ENCODE measurements around the gene COL8A1.

The COL8A1 gene

DNA sequence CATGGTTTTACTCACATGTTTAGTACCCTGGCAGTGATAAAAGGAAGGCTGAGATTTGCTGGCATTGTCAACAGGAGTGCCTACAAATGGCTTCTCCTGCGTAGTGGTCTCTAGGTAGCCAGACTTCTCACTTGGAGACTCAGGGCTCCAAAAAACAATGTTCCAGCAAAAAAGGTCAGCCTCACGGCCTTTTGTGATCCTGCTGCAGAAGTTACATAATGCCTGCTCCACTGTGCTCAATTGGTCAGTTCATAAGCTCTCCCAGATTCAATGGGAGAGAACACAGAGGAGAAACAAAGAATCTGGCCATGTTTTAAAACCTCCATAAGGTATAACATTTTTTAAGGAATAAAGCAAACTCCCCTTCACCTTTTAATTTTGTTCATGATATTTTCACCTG, 103.2 kb downstream of the COL8A1 start:
- peaks cover 3% of the 10 kb centered on the region for H3K27me3 ChIP-seq (ENCODE audit: insufficient read depth, poor library complexity, severe bottlenecking)
- TF ChIP-seq POLR2AphosphoS5 (IDR thresholded peaks at IDR 0.05; ENCODE audit: low read depth) (no peak), GABPA (IDR thresholded peaks at IDR 0.05; ENCODE audit: low read depth) (no peak), SPI1 (IDR thresholded peaks at IDR 0.05; ENCODE audit: borderline replicate concordance, low read depth) (no peak)
- TF ChIP-seq, protein P1, sequence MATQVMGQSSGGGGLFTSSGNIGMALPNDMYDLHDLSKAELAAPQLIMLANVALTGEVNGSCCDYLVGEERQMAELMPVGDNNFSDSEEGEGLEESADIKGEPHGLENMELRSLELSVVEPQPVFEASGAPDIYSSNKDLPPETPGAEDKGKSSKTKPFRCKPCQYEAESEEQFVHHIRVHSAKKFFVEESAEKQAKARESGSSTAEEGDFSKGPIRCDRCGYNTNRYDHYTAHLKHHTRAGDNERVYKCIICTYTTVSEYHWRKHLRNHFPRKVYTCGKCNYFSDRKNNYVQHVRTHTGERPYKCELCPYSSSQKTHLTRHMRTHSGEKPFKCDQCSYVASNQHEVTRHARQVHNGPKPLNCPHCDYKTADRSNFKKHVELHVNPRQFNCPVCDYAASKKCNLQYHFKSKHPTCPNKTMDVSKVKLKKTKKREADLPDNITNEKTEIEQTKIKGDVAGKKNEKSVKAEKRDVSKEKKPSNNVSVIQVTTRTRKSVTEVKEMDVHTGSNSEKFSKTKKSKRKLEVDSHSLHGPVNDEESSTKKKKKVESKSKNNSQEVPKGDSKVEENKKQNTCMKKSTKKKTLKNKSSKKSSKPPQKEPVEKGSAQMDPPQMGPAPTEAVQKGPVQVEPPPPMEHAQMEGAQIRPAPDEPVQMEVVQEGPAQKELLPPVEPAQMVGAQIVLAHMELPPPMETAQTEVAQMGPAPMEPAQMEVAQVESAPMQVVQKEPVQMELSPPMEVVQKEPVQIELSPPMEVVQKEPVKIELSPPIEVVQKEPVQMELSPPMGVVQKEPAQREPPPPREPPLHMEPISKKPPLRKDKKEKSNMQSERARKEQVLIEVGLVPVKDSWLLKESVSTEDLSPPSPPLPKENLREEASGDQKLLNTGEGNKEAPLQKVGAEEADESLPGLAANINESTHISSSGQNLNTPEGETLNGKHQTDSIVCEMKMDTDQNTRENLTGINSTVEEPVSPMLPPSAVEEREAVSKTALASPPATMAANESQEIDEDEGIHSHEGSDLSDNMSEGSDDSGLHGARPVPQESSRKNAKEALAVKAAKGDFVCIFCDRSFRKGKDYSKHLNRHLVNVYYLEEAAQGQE (IDR thresholded peaks at IDR 0.05; ENCODE audit: insufficient replicate concordance, low read depth): no peak
- TF ChIP-seq, protein P2, sequence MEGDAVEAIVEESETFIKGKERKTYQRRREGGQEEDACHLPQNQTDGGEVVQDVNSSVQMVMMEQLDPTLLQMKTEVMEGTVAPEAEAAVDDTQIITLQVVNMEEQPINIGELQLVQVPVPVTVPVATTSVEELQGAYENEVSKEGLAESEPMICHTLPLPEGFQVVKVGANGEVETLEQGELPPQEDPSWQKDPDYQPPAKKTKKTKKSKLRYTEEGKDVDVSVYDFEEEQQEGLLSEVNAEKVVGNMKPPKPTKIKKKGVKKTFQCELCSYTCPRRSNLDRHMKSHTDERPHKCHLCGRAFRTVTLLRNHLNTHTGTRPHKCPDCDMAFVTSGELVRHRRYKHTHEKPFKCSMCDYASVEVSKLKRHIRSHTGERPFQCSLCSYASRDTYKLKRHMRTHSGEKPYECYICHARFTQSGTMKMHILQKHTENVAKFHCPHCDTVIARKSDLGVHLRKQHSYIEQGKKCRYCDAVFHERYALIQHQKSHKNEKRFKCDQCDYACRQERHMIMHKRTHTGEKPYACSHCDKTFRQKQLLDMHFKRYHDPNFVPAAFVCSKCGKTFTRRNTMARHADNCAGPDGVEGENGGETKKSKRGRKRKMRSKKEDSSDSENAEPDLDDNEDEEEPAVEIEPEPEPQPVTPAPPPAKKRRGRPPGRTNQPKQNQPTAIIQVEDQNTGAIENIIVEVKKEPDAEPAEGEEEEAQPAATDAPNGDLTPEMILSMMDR (IDR thresholded peaks at IDR 0.05; ENCODE audit: insufficient read depth, low read length): no peak
- no peak overlapping the region for H3K4me3 ChIP-seq (replicated peaks; ENCODE audit: insufficient read depth, low read length)
- DNase-seq (ENCODE audit: low read depth in 1 of 2, low spot score in 1 of 2): no peak
- H3K27ac ChIP-seq (replicated peaks): no peak overlapping the region

DNA sequence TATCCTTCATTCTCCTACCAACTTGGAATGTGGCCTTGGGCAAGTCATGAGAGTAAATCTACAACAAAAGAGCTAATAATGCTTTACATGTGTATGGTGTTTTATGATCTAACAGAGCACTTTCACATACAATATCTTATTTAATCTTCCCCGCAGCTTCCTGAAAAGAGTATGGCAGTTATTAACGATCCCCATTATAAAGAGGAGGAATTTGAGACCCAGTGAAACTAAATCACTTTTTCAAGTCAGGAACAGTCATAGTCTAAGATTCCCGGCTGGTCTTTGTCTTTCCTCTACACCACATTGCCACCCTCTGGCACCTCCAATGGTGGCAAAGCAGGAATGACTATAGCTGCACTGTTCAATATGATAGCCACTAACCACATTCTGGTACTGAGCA, 109.5 kb downstream of the COL8A1 start:
- Histone ChIP-seq H3K4me3 (replicated peaks; ENCODE audit: insufficient read depth, low read length) (no peak overlapping the region), H3K27ac (replicated peaks) (no peak overlapping the region), H3K27me3 (ENCODE audit: insufficient read depth, poor library complexity, severe bottlenecking) (peaks cover 5% of the 10 kb centered on the region)
- no peak for DNase-seq (ENCODE audit: low read depth in 1 of 2, low spot score in 1 of 2)
- TF ChIP-seq, protein P2 (IDR thresholded peaks at IDR 0.05; ENCODE audit: insufficient read depth, low read length): no peak
- TF ChIP-seq, protein P1 (IDR thresholded peaks at IDR 0.05; ENCODE audit: insufficient replicate concordance, low read depth): no peak
- no peak for TF ChIP-seq GABPA (IDR thresholded peaks at IDR 0.05; ENCODE audit: low read depth)
- no peak for TF ChIP-seq POLR2AphosphoS5 (IDR thresholded peaks at IDR 0.05; ENCODE audit: low read depth)
- no peak for TF ChIP-seq SPI1 (IDR thresholded peaks at IDR 0.05; ENCODE audit: borderline replicate concordance, low read depth)

DNA sequence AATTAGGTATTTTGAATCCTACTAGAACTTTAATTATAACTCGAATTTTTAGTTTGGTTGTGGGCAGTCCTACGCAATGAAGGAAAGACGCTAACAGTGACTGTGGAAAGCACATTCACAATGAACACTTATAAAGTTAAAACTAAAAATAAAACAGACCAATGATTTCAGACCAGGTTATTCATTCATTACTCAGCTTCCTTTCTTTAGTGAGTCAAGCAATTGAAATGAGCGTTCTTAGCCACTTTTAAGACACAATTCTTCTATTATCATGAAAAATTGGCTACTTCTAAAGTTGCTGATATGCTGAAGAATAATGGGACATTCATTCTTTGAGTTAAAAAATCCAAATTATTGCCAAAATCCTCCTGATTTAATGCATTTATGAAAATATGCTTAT, 113.3 kb downstream of the COL8A1 start:
- H3K4me3 ChIP-seq (replicated peaks; ENCODE audit: insufficient read depth, low read length): no peak overlapping the region
- H3K27me3 ChIP-seq (ENCODE audit: insufficient read depth, poor library complexity, severe bottlenecking): peaks cover 11% of the 10 kb centered on the region
- no peak for DNase-seq (ENCODE audit: low read depth in 1 of 2, low spot score in 1 of 2)
- TF ChIP-seq SPI1 (IDR thresholded peaks at IDR 0.05; ENCODE audit: borderline replicate concordance, low read depth): no peak
- TF ChIP-seq, protein P2 (IDR thresholded peaks at IDR 0.05; ENCODE audit: insufficient read depth, low read length): no peak
- TF ChIP-seq, protein P1 (IDR thresholded peaks at IDR 0.05; ENCODE audit: insufficient replicate concordance, low read depth): no peak
- no peak for TF ChIP-seq GABPA (IDR thresholded peaks at IDR 0.05; ENCODE audit: low read depth)
- TF ChIP-seq POLR2AphosphoS5 (IDR thresholded peaks at IDR 0.05; ENCODE audit: low read depth): no peak
- no peak overlapping the region for H3K27ac ChIP-seq (replicated peaks)
